ENCODE results near the gene TCEAL6. TPM values are rescaled to one million over a fixed set of nuclear protein-coding genes. Genes with fewer than 3 reads are reported as not detected.
"Not testable (repeated sequence)": the region's sequence is repeated elsewhere in the genome, so short reads cannot be mapped to it uniquely, and the experiment has no call there.

TCEAL6 gene
- polyA plus RNA-seq (ENCODE audit: insufficient read length in 10 of 10): not detected
- long read RNA-seq, donor 1: 0 reads
- long read RNA-seq, donor 2: 0 reads
- long read RNA-seq, donor 3: 0 reads
- long read RNA-seq, donor 4: 0 reads
- long read RNA-seq, donor 5: 0 reads
- long read RNA-seq, donor 6, partial matches to known transcripts: 0 of 1 reads
- long read RNA-seq, donor 6, other reads (novel, unspliced or antisense): 0 of 1 reads
- long read RNA-seq, donor 7: 0 reads
- long read RNA-seq, donor 8: 0 reads
- long read RNA-seq, donor 9: 0 reads

- DNase-seq: not testable (repeated sequence)
These were observed at the start of gene TCEAL6 for GRCh38 chrX:102142274-102142673. TSS of gene TCEAL6 (minus strand) at chrX:102142481.

- DNase-seq: no peak
These were observed 43.9 kb upstream of the TCEAL6 start for GRCh38 chrX:102185967-102186720.

GRCh38 chrX:102155806-102156179 is 13.5 kb upstream of the TCEAL6 start, which contains the start of gene BEX5:
TSS of gene BEX5 (minus strand) at chrX:102155977. CDS start at chrX:102154265, 1,712 bp downstream.
- peak in 2 of 3 donors; percentile 8 to 10 for DNase-seq

- no peak for DNase-seq
These were observed 12.9 kb upstream of the TCEAL6 start for GRCh38 chrX:102154900-102155805.

GRCh38 chrX:102154218-102154860 is 12.1 kb upstream of the TCEAL6 start:
- DNase-seq: no peak

- not testable (repeated sequence) for DNase-seq
These were observed 650 bp downstream of the TCEAL6 start for GRCh38 chrX:102141631-102142030.

- DNase-seq: not testable (repeated sequence)
These were observed 1.4 kb downstream of the TCEAL6 start for GRCh38 chrX:102140876-102141275.

- DNase-seq: no peak
These were observed 4.2 kb downstream of the TCEAL6 start for GRCh38 chrX:102138064-102138463.

GRCh38 chrX:102129473-102129872 is 12.8 kb downstream of the TCEAL6 start:
- no peak for DNase-seq

- DNase-seq: no peak
These were observed 15.4 kb downstream of the TCEAL6 start for GRCh38 chrX:102126863-102127262.

GRCh38 chrX:102126080-102126818 is 16.0 kb downstream of the TCEAL6 start:
- DNase-seq: not testable (repeated sequence)

- DNase-seq: peak in 1 of 3 donors; percentile 5
These were observed 16.8 kb downstream of the TCEAL6 start, which contains the start of gene TCEAL2 for GRCh38 chrX:102125436-102125835. TSS of gene TCEAL2 (plus strand) at chrX:102125679. CDS start at chrX:102126831, 1,152 bp downstream.

GRCh38 chrX:102125014-102125413 is 17.3 kb downstream of the TCEAL6 start:
- not testable (repeated sequence) for DNase-seq

GRCh38 chrX:102115748-102116147 is 26.5 kb downstream of the TCEAL6 start:
- no peak for DNase-seq

- no peak for DNase-seq
These were observed 28.9 kb downstream of the TCEAL6 start for GRCh38 chrX:102113367-102113766.

Other genes starting within 250 kb of the TCEAL6 start
- 1 to 10 TPM; 3.0 to 7.7 (median 4.2) TPM for gene ZMAT1, start 210.5 kb downstream of the TCEAL6 start, polyA plus RNA-seq (ENCODE audit: insufficient read length in 10 of 10)
- 1 to 10 TPM in 5 of 10 donors, under 1 TPM in 5; 0.40 to 2.5 (median 0.96) TPM for gene TCEAL2, start 16.8 kb downstream of the TCEAL6 start, polyA plus RNA-seq (ENCODE audit: insufficient read length in 10 of 10)
- gene BEX5, start 13.5 kb upstream of the TCEAL6 start, polyA plus RNA-seq (ENCODE audit: insufficient read length in 10 of 10): under 1 TPM in 6 of 10 donors, not detected in 4; 0.18 to 0.55 (median 0.24) TPM
- gene TCP11X1, start 72.8 kb upstream of the TCEAL6 start, polyA plus RNA-seq (ENCODE audit: insufficient read length in 10 of 10): not detected
- gene NXF2, start 104.7 kb upstream of the TCEAL6 start, polyA plus RNA-seq (ENCODE audit: insufficient read length in 10 of 10): not detected

Data from muscle of back (tissue), 13 donors.